Keratinocyte (primary cell): ENCODE results near the gene UBQLN4. TPM values are rescaled to one million over a fixed set of nuclear protein-coding genes. Genes with fewer than 3 reads are reported as not detected.

ENCODE experiments used
- DNase-seq: peaks from one replicate; pipeline ENCODE4 v3.0.0-alpha.2; 2011; ENCODE audit warnings: low read depth, missing footprints, low spot score
- FAIRE-seq: peaks from 2 replicates; lab custom pipeline; 2011; peaks lifted over from hg19 to GRCh38; lab: Jason Lieb, UNC
- H2AFZ ChIP-seq: 2 replicates; pipeline ENCODE4 v1.6.0; 2012; ENCODE audit warnings: low read length, control low read depth, inconsistent platforms; ENCODE audit not compliant: control insufficient read depth
- H3K27ac ChIP-seq: 2 replicates; pipeline ENCODE4 v1.5.1; 2011; ENCODE audit warnings: low read length; ENCODE audit not compliant: control insufficient read depth, insufficient read depth
- H3K27me3 ChIP-seq: 3 replicates; pipeline ENCODE4 v1.6.0; 2011; ENCODE audit warnings: low read length; ENCODE audit not compliant: control insufficient read depth, insufficient read depth; ENCODE audit errors: extremely low read depth
- H3K36me3 ChIP-seq, 2 experiments: 2 replicates in 1 of 2; 3 replicates in 1 of 2; pipeline ENCODE4 v1.5.1; 2011; ENCODE audit warnings: low read length in 2 of 2, mild to moderate bottlenecking in 1 of 2; ENCODE audit not compliant: control insufficient read depth in 2 of 2, insufficient read depth in 2 of 2; ENCODE audit errors: extremely low read depth in 1 of 2
- H3K4me1 ChIP-seq: 3 replicates; pipeline ENCODE4 v1.5.1; 2011; ENCODE audit warnings: low read length; ENCODE audit not compliant: control insufficient read depth, insufficient read depth; ENCODE audit errors: extremely low read depth
- H3K4me2 ChIP-seq: 3 replicates; pipeline ENCODE4 v1.6.0; 2011; ENCODE audit warnings: low read depth, low read length; ENCODE audit not compliant: control insufficient read depth, insufficient read depth; ENCODE audit errors: extremely low read depth
- H3K4me3 ChIP-seq, 3 experiments: fragments of 200-600 bp in 1 of 3; sonication (generic) in 1 of 3; 2 replicates in 2 of 3; 3 replicates in 1 of 3; pipeline ENCODE4 v1.5.1; 2011 to 2016; ENCODE audit warnings: low read length in 3 of 3, mild to moderate bottlenecking in 3 of 3, control low read depth in 2 of 3, inconsistent platforms in 1 of 3, low read depth in 1 of 3, mixed read lengths in 1 of 3, mixed run types in 1 of 3, moderate library complexity in 1 of 3; ENCODE audit not compliant: control insufficient read depth in 2 of 3, insufficient read depth in 2 of 3; ENCODE audit errors: extremely low read depth in 1 of 3
- H3K79me2 ChIP-seq: 2 replicates; pipeline ENCODE4 v1.6.0; 2012; ENCODE audit warnings: low read length; ENCODE audit not compliant: control insufficient read depth, insufficient read depth
- H3K9ac ChIP-seq: 3 replicates; pipeline ENCODE4 v1.6.0; 2011; ENCODE audit warnings: low read length; ENCODE audit not compliant: control insufficient read depth, insufficient read depth; ENCODE audit errors: extremely low read depth
- H3K9me1 ChIP-seq: 3 replicates; pipeline ENCODE4 v1.6.0; 2011; ENCODE audit warnings: low read length; ENCODE audit not compliant: control insufficient read depth, insufficient read depth; ENCODE audit errors: extremely low read depth
- H3K9me3 ChIP-seq: 2 replicates; pipeline ENCODE4 v1.5.1; 2012; ENCODE audit warnings: low read depth, low read length; ENCODE audit not compliant: control insufficient read depth
- H4K20me1 ChIP-seq: 3 replicates; pipeline ENCODE4 v1.6.0; 2011; ENCODE audit warnings: low read length; ENCODE audit not compliant: control insufficient read depth, insufficient read depth; ENCODE audit errors: extremely low read depth
- CTCF ChIP-seq, 3 experiments: IDR thresholded peaks in 1 of 3; conservative IDR thresholded peaks in 1 of 3; optimal IDR thresholded peaks in 1 of 3; 2 replicates in 2 of 3; 3 replicates in 1 of 3; pipeline versions ENCODE3 to v1.5.1; 2011; ENCODE audit warnings: low read length in 3 of 3, mild to moderate bottlenecking in 3 of 3, moderate library complexity in 2 of 3, control low read depth in 1 of 3, inconsistent platforms in 1 of 3; ENCODE audit not compliant: insufficient read depth in 2 of 3; ENCODE audit errors: extremely low read depth in 1 of 3
- EZH2 ChIP-seq: IDR thresholded peaks from one replicate; pipeline ENCODE4 v1.6.1; 2012; ENCODE audit warnings: inconsistent platforms, mild to moderate bottlenecking, low read length, moderate library complexity
- dilution Hi-C: fragments of 300-500 bp; cut with MboI; formaldehyde crosslinking; loops from one replicate; pipeline ENCODE4 v1.7.0; 2020; ENCODE audit warnings: low sequenced_read_pairs; ENCODE audit not compliant: extremely low pct_ligation_motif_present
- polyA plus RNA-seq, 5 experiments: library from polyadenylated mRNA; depleted of rRNA in 3 of 5; stranded (reverse) in 3 of 5; stranded (forward) in 1 of 5; unstranded in 1 of 5; fragments of >200 nt; gene quantifications; 1 replicate in 1 of 5; 2 replicates in 3 of 5; 3 replicates in 1 of 5; pipeline versions ENCODE4 v1.2.1 to v1.2.3, GENCODE V29; 2011 to 2012; ENCODE audit warnings: missing spikeins in 2 of 5, low read depth in 1 of 5, low replicate concordance in 1 of 5

The UBQLN4 gene
- polyA plus RNA-seq, 1 donor (not counting 4 experiments of a cell fraction or from before 2014, with no cell fraction given), result 35.8 TPM

- Histone ChIP-seq H3K4me1 (peaks cover 32% of the 10 kb centered on the region), H3K36me3 (no peaks in the 10 kb centered on the region), H3K4me3 (no peak overlapping the region), H3K9me3 (no peaks in the 10 kb centered on the region), H3K9me1 (peaks cover 2% of the 10 kb centered on the region), H3K27me3 (no peaks in the 10 kb centered on the region), H3K4me2 (no peak overlapping the region), H3K27ac (no peak overlapping the region), H3K79me2 (no peaks in the 10 kb centered on the region), H3K9ac (no peak overlapping the region), H4K20me1 (no peaks in the 10 kb centered on the region), H2AFZ (no peak overlapping the region)
- DNase-seq (no peak), FAIRE-seq (no peak)
- TF ChIP-seq EZH2, result no peak
- no peak for TF ChIP-seq CTCF (optimal IDR thresholded peaks at IDR 0.05 in 1 of 3, IDR thresholded peaks at IDR 0.05 in 1 of 3, conservative IDR thresholded peaks at IDR 0.05 in 1 of 3; ENCODE audit: extremely low read depth in 1 of 3, insufficient read depth in 2 of 3, low read length in 3 of 3)
- dilution Hi-C loops, result no loop called here
These were observed 53.6 kb downstream of the UBQLN4 start for GRCh38 chr1:155999964-156000363.

DNA sequence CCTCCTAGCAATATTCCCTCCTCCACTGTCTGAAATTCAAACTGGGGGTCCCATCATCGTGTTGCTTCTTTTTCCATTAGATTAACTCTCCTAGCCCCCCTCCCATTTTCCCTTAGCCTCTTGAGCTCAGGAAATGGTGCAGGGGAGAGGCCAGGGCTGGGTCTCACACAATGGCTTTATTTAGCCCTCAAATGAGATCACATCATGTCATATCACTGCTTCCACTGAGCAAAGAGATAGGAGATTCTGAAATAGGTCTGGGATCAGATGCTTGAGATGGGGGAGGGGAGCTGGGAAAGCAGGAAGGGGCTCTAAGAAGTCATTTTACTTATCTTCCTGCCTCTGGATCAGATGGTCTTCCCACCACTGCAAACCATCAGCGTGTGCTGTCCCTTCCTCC, 57.4 kb downstream of the UBQLN4 start:
- H3K4me1 ChIP-seq, result peaks cover 3% of the 10 kb centered on the region
- no peak overlapping the region for H3K9ac ChIP-seq
- H3K27me3 ChIP-seq, result no peaks in the 10 kb centered on the region
- no peak for FAIRE-seq
- no peak overlapping the region for H3K4me2 ChIP-seq
- dilution Hi-C loops, result no loop called here
- no peak for DNase-seq
- no peak overlapping the region for H2AFZ ChIP-seq
- H3K4me3 ChIP-seq, result no peak overlapping the region
- H4K20me1 ChIP-seq, result no peaks in the 10 kb centered on the region
- H3K9me1 ChIP-seq, result no peaks in the 10 kb centered on the region
- H3K9me3 ChIP-seq, result no peaks in the 10 kb centered on the region
- no peaks in the 10 kb centered on the region for H3K79me2 ChIP-seq
- H3K27ac ChIP-seq, result no peak overlapping the region
- TF ChIP-seq CTCF (optimal IDR thresholded peaks at IDR 0.05 in 1 of 3, IDR thresholded peaks at IDR 0.05 in 1 of 3, conservative IDR thresholded peaks at IDR 0.05 in 1 of 3; ENCODE audit: extremely low read depth in 1 of 3, insufficient read depth in 2 of 3, low read length in 3 of 3) (no peak), EZH2 (no peak)
- no peaks in the 10 kb centered on the region for H3K36me3 ChIP-seq
